H1 (cell line): ENCODE data around the gene PAK6. TPM values are rescaled to one million over a fixed set of nuclear protein-coding genes. Genes with fewer than 3 reads are reported as not detected.

Source experiments
- CTCF ChIA-PET: fragments of 300-600 bp; sonication (Branson Sonifier 250); formaldehyde crosslinking; loops from one replicate; lab custom pipeline; 2021; ENCODE audit not compliant: partially characterized antibody; lab: Charles Lee
- POLR2A ChIA-PET: fragments of 300-600 bp; sonication (Branson Sonifier 250); formaldehyde crosslinking; loops from one replicate; lab custom pipeline; 2021; ENCODE audit warnings: inconsistent platforms; ENCODE audit not compliant: partially characterized antibody; lab: Charles Lee
- DNase-seq, 2 experiments: peaks; one replicate each; pipeline versions ENCODE4 v3.0.0 to v3.0.0-alpha.2; 2010 to 2022; ENCODE audit warnings: low spot score in 2 of 2, low read depth in 1 of 2, mixed read lengths in 1 of 2
- FAIRE-seq: peaks from 2 replicates; lab custom pipeline; 2011; peaks lifted over from hg19 to GRCh38; lab: Jason Lieb, UNC
- H2AFZ ChIP-seq: 2 replicates; pipeline ENCODE4 v1.8.1; 2012; ENCODE audit warnings: low read length, inconsistent platforms
- H2AK5ac ChIP-seq: 2 replicates; pipeline ENCODE4 v1.6.1; 2013; ENCODE audit warnings: low read depth, low read length
- H2BK120ac ChIP-seq: replicated peaks from 2 replicates; pipeline ENCODE3; 2013; ENCODE audit warnings: low read depth, low read length, inconsistent platforms
- H2BK12ac ChIP-seq: 2 replicates; pipeline ENCODE4 v1.6.1; 2013; ENCODE audit warnings: low read depth, low read length
- H2BK15ac ChIP-seq: 2 replicates; pipeline ENCODE4 v1.6.1; 2013; ENCODE audit warnings: low read length
- H2BK20ac ChIP-seq: 2 replicates; pipeline ENCODE4 v1.6.1; 2013; ENCODE audit warnings: low read length
- H2BK5ac ChIP-seq: 2 replicates; pipeline ENCODE4 v1.6.1; 2013; ENCODE audit warnings: low read depth, low read length
- H3K14ac ChIP-seq: 2 replicates; pipeline ENCODE4 v1.6.1; 2013; ENCODE audit warnings: inconsistent platforms; ENCODE audit not compliant: insufficient read length
- H3K18ac ChIP-seq: 2 replicates; pipeline ENCODE4 v1.6.1; 2013; ENCODE audit warnings: low read length; ENCODE audit errors: extremely low read depth
- H3K23ac ChIP-seq: 2 replicates; pipeline ENCODE4 v1.6.1; 2013; ENCODE audit warnings: inconsistent platforms; ENCODE audit not compliant: insufficient read length
- H3K23me2 ChIP-seq: 2 replicates; pipeline ENCODE4 v1.6.1; 2013; ENCODE audit warnings: low read depth, low read length
- H3K27ac ChIP-seq: 2 replicates; pipeline ENCODE4 v1.6.1; 2011; ENCODE audit warnings: low read depth, low read length, inconsistent platforms
- H3K27me3 ChIP-seq, 4 experiments: replicated peaks in 1 of 4; 1 replicate in 1 of 4; 2 replicates in 3 of 4; pipeline versions ENCODE4 v1.6.1 to v1.8.1; 2011 to 2013; ENCODE audit warnings: low read length in 3 of 4, mild to moderate bottlenecking in 3 of 4, inconsistent platforms in 2 of 4, mixed read lengths in 2 of 4, moderate library complexity in 1 of 4; ENCODE audit not compliant: control insufficient read depth in 3 of 4, insufficient read depth in 3 of 4; ENCODE audit errors: extremely low read depth in 1 of 4
- H3K36me3 ChIP-seq, 4 experiments: 2 replicates each; pipeline versions ENCODE4 v1.6.1 to v1.8.1; 2011 to 2013; ENCODE audit warnings: mild to moderate bottlenecking in 4 of 4, low read length in 3 of 4, moderate library complexity in 2 of 4, control low read depth in 1 of 4, inconsistent platforms in 1 of 4; ENCODE audit not compliant: insufficient read depth in 4 of 4, control insufficient read depth in 2 of 4
- H3K4ac ChIP-seq: replicated peaks from 2 replicates; pipeline ENCODE3; 2013; ENCODE audit warnings: low read length, low read depth, mixed read lengths, inconsistent platforms; ENCODE audit not compliant: insufficient read length
- H3K4me1 ChIP-seq, 4 experiments: replicated peaks in 1 of 4; 1 replicate in 1 of 4; 2 replicates in 3 of 4; pipeline versions ENCODE4 v1.6.1 to v1.8.1; 2011 to 2013; ENCODE audit warnings: low read length in 3 of 4, inconsistent platforms in 2 of 4, mixed read lengths in 1 of 4; ENCODE audit not compliant: insufficient read depth in 4 of 4, control insufficient read depth in 3 of 4
- H3K4me2 ChIP-seq, 2 experiments: 2 replicates each; pipeline versions ENCODE4 v1.6.1 to v1.8.1; 2011 to 2013; ENCODE audit warnings: low read depth in 2 of 2, low read length in 2 of 2, control low read depth in 1 of 2, inconsistent platforms in 1 of 2, mild to moderate bottlenecking in 1 of 2; ENCODE audit not compliant: insufficient read depth in 1 of 2
- H3K4me3 ChIP-seq, 4 experiments: fragments of 200-600, 300-600 bp in 1 of 4; sonication (generic), shearing (Covaris generic), sonication (Bioruptor Twin) in 1 of 4; 2 replicates each; pipeline versions ENCODE4 v1.5.1 to v1.8.1; 2011 to 2016; ENCODE audit warnings: low read length in 4 of 4, low read depth in 3 of 4, control low read depth in 2 of 4, inconsistent platforms in 2 of 4, mild to moderate bottlenecking in 2 of 4, mixed read lengths in 1 of 4, moderate library complexity in 1 of 4; ENCODE audit not compliant: insufficient read depth in 2 of 4; ENCODE audit errors: extremely low read depth in 1 of 4
- H3K56ac ChIP-seq: replicated peaks from 2 replicates; pipeline ENCODE3; 2013; ENCODE audit warnings: low read depth, mild to moderate bottlenecking, mixed read lengths, low read length, inconsistent platforms; ENCODE audit not compliant: insufficient read length
- H3K79me1 ChIP-seq: 2 replicates; pipeline ENCODE4 v1.6.1; 2013; ENCODE audit warnings: low read depth, low read length, control low read depth
- H3K79me2 ChIP-seq, 2 experiments: 2 replicates each; pipeline versions ENCODE4 v1.6.1 to v1.8.1; 2012 to 2013; ENCODE audit warnings: low read length in 2 of 2, mild to moderate bottlenecking in 2 of 2, inconsistent platforms in 1 of 2; ENCODE audit not compliant: insufficient read depth in 2 of 2, control insufficient read depth in 1 of 2
- H3K9ac ChIP-seq, 4 experiments: replicated peaks in 1 of 4; 1 replicate in 1 of 4; 2 replicates in 3 of 4; pipeline versions ENCODE4 v1.6.1 to v1.8.1; 2011 to 2013; ENCODE audit warnings: low read depth in 3 of 4, low read length in 3 of 4, control low read depth in 2 of 4, mild to moderate bottlenecking in 2 of 4, moderate library complexity in 2 of 4, inconsistent platforms in 1 of 4; ENCODE audit errors: extremely low read depth in 1 of 4
- H3K9me3 ChIP-seq, 2 experiments: 2 replicates each; pipeline versions ENCODE4 v1.6.1 to v1.8.1; 2012 to 2013; ENCODE audit warnings: mild to moderate bottlenecking in 2 of 2, moderate library complexity in 2 of 2, control low read depth in 1 of 2, inconsistent platforms in 1 of 2, low read depth in 1 of 2, low read length in 1 of 2, mixed read lengths in 1 of 2; ENCODE audit not compliant: insufficient read depth in 2 of 2
- H4K20me1 ChIP-seq, 2 experiments: replicated peaks in 1 of 2; 2 replicates each; pipeline versions ENCODE3 to v1.8.1; 2011 to 2013; ENCODE audit warnings: inconsistent platforms in 2 of 2, low read length in 2 of 2, mild to moderate bottlenecking in 1 of 2; ENCODE audit not compliant: insufficient read depth in 2 of 2, control insufficient read depth in 1 of 2
- H4K5ac ChIP-seq: 2 replicates; pipeline ENCODE4 v1.6.1; 2013; ENCODE audit warnings: low read length, low read depth, mixed read lengths, inconsistent platforms; ENCODE audit not compliant: insufficient read length
- H4K8ac ChIP-seq: 2 replicates; pipeline ENCODE4 v1.8.0; 2013; ENCODE audit warnings: mild to moderate bottlenecking, moderate library complexity, low read length, inconsistent platforms; ENCODE audit not compliant: insufficient read depth; ENCODE audit errors: extremely low read depth
- H4K91ac ChIP-seq: replicated peaks from 2 replicates; pipeline ENCODE3; 2013; ENCODE audit warnings: low read length, mixed read lengths, inconsistent platforms; ENCODE audit not compliant: insufficient read length
- ASH2L ChIP-seq: fragments of 200-600, 300-600 bp; sonication (generic); IDR thresholded peaks from one replicate; pipeline ENCODE4 v1.7.1; 2017; ENCODE audit warnings: low read length
- RAD21 ChIP-seq, 2 experiments: IDR thresholded peaks in 1 of 2; conservative IDR thresholded peaks in 1 of 2; 2 replicates each; pipeline ENCODE4 v1.6.1; 2011; ENCODE audit warnings: low read depth in 2 of 2, low read length in 2 of 2, improper control_type of control experiment in 1 of 2, inconsistent platforms in 1 of 2, mild to moderate bottlenecking in 1 of 2, moderate library complexity in 1 of 2
- WGBS, 2 experiments: shearing (Covaris generic) in 1 of 2; methylation state at CpG; one replicate each; pipeline versions ENCODE4 v1.1.6 to v1.1.7; 2013 to 2015; ENCODE audit warnings: low lambda C conversion rate in 2 of 2, mixed read lengths in 2 of 2, inconsistent platforms in 1 of 2, low coverage in 1 of 2, missing lambda C conversion rate in 1 of 2; ENCODE audit not compliant: insufficient replicate concordance in 2 of 2, insufficient coverage in 1 of 2, insufficient read length in 1 of 2; ENCODE audit errors: extremely low coverage in 1 of 2, missing lambda C conversion rate in 1 of 2; 5-methylcytosine and 5-hydroxymethylcytosine counted together
- polyA plus RNA-seq, 7 experiments: library from polyadenylated mRNA; depleted of rRNA in 3 of 7; stranded (reverse) in 5 of 7; unstranded in 2 of 7; fragments of >200 nt in 5 of 7; fragments of 200-250 nt in 2 of 7; gene quantifications; 1 replicate in 5 of 7; 2 replicates in 1 of 7; 4 replicates in 1 of 7; pipeline versions ENCODE4 v1.2.1 to v1.2.3, GENCODE V29; 2011 to 2013; ENCODE audit warnings: missing spikeins in 2 of 7, mixed read lengths in 2 of 7
- total RNA-seq: library from RNA; stranded (reverse); fragmentation: NEBNext Ultra II Directional; extraction: Animal tissue kit (Norgen Biotek cat#: 25700); gene quantifications from 2 replicates; pipeline ENCODE4 v1.2.1, GENCODE V29; 2021
- TF ChIP-seq, protein P1 (sequence below), 3 experiments: IDR thresholded peaks; 1 replicate in 2 of 3; 2 replicates in 1 of 3; pipeline versions ENCODE4 v1.5.1 to v1.6.1; 2011; ENCODE audit warnings: low read length in 3 of 3, mild to moderate bottlenecking in 3 of 3, inconsistent platforms in 2 of 3, low read depth in 1 of 3, moderate library complexity in 1 of 3; ENCODE audit not compliant: insufficient read depth in 1 of 3; ENCODE audit errors: control extremely low read depth in 1 of 3

PAK6 gene
- total and polyA plus RNA-seq, 2 of the 8 experiments (the other 6 are each of a cell fraction or from before 2014, with no cell fraction given): 6.9 to 9.4 TPM

DNA sequence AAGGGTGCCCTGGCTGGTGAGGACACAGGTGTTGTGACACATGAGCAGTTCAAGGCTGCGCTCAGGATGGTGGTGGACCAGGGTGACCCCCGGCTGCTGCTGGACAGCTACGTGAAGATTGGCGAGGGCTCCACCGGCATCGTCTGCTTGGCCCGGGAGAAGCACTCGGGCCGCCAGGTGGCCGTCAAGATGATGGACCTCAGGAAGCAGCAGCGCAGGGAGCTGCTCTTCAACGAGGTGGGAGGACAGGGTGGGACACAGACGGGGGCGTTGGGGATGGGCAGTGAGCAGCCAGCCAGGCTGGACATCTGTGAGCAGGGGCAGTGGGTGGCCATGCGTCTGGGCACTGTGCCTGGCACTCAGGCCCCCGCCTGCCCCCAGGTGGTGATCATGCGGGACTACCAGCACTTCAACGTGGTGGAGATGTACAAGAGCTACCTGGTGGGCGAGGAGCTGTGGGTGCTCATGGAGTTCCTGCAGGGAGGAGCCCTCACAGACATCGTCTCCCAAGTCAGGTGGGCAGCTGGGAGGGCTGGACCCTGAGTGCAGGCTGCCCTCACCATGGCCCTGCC, 33.7 kb downstream of the PAK6 start:
- no peak for DNase-seq
- Histone ChIP-seq H3K79me1 (no peaks in the 10 kb centered on the region), H4K91ac (no peak overlapping the region), H3K9me3 (no peaks in the 10 kb centered on the region), H2BK12ac (no peak overlapping the region), H3K4ac (no peak overlapping the region), H4K5ac (no peak overlapping the region), H3K18ac (no peak overlapping the region; the same call in 1 of the 2 replicates), H3K23me2 (no peaks in the 10 kb centered on the region), H2BK5ac (peak overlapping the region; percentile 35; the same call in 1 of the 2 replicates), H3K27ac (no peak overlapping the region), H4K20me1 (no peaks in the 10 kb centered on the region), H3K4me1 (peaks cover 0 to 4% (median under 1%) of the 10 kb centered on the region in 4 experiments; a peak in 5 of 7 replicates), H2BK120ac (no peak overlapping the region)
- TF ChIP-seq RAD21 (IDR thresholded peaks at IDR 0.05 in 1 of 2, conservative IDR thresholded peaks at IDR 0.05 in 1 of 2; ENCODE audit: low read depth in 2 of 2, low read length in 2 of 2) (peak; percentile 27 to 50), ASH2L (no peak)
- TF ChIP-seq, protein P1, sequence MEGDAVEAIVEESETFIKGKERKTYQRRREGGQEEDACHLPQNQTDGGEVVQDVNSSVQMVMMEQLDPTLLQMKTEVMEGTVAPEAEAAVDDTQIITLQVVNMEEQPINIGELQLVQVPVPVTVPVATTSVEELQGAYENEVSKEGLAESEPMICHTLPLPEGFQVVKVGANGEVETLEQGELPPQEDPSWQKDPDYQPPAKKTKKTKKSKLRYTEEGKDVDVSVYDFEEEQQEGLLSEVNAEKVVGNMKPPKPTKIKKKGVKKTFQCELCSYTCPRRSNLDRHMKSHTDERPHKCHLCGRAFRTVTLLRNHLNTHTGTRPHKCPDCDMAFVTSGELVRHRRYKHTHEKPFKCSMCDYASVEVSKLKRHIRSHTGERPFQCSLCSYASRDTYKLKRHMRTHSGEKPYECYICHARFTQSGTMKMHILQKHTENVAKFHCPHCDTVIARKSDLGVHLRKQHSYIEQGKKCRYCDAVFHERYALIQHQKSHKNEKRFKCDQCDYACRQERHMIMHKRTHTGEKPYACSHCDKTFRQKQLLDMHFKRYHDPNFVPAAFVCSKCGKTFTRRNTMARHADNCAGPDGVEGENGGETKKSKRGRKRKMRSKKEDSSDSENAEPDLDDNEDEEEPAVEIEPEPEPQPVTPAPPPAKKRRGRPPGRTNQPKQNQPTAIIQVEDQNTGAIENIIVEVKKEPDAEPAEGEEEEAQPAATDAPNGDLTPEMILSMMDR (IDR thresholded peaks at IDR 0.05; ENCODE audit: control extremely low read depth in 1 of 3, insufficient read depth in 1 of 3, low read depth in 1 of 3, low read length in 3 of 3): peak in 1 of 3 experiments; percentile 54; a peak in 2 of 4 replicates
- TF ChIP-seq, all 59 proteins: peak for 2
- Histone ChIP-seq H3K9ac (no peak overlapping the region), H2AK5ac (no peak overlapping the region), H3K36me3 (no peaks in the 10 kb centered on the region; a peak in 1 of 8 replicates), H3K27me3 (no peaks in the 10 kb centered on the region), H2AFZ (no peak overlapping the region), H3K14ac (no peak overlapping the region), H3K79me2 (no peaks in the 10 kb centered on the region), H3K4me2 (no peak overlapping the region), H2BK15ac (no peak overlapping the region), H3K23ac (no peak overlapping the region), H4K8ac (no peak overlapping the region), H2BK20ac (no peak overlapping the region), H3K56ac (no peak overlapping the region), H3K4me3 (no peak overlapping the region)
- WGBS, 2 experiments: 91% methylated on average over 20 of the region's 20 CpGs; no CpG with 5 or more reads in 1 of the 2 experiments
- POLR2A ChIA-PET: interaction anchor here (0.9 to 2.7 kb wide), 7 partner anchors 10 to 49 kb away, joined by 3 to 11 read pairs (median 4); partner anchors contain the start of gene PAK6
- FAIRE-seq: no peak
- CTCF ChIA-PET: interaction anchor here (0.6 to 27.9 kb wide), 33 partner anchors 12 to 1002 kb away, joined by 3 to 1340 read pairs (median 9); partner anchors contain the start of genes ANKRD63, BMF, CCDC9B and FSIP1
